NCI-H2081 treated with DMSO at 0.1 percent for 48 hours (cell line): ENCODE data around the gene SLC15A1.
"Not testable (repeated sequence)": the region's sequence is repeated elsewhere in the genome, so short reads cannot be mapped to it uniquely, and the experiment has no call there.

Source experiments
- DNase-seq: peaks from one replicate; lab custom pipeline; 2025; lab: John Stamatoyannopoulos, UW

The SLC15A1 gene

GRCh38 chr13:98781470-98781869 is 29.0 kb upstream of the SLC15A1 start:
- DNase-seq = no peak

DNA sequence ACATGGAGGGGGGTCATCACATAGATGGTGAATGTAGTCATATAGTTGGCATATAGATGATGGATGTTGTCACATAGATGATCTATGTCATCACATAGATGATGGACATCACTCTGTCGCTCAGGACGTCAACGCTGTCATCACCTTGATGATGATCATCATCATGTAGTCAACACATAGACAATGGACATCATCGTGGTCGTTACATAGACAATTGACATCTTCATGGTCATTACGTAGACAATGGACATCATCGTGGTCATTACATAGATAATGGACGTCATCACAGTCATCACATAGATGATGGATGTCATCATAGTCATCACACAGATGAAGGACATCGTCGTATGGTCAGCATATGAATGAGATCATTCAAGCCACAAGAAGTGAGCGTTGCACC is 28.6 kb upstream of the SLC15A1 start:
- no peak for DNase-seq

DNA sequence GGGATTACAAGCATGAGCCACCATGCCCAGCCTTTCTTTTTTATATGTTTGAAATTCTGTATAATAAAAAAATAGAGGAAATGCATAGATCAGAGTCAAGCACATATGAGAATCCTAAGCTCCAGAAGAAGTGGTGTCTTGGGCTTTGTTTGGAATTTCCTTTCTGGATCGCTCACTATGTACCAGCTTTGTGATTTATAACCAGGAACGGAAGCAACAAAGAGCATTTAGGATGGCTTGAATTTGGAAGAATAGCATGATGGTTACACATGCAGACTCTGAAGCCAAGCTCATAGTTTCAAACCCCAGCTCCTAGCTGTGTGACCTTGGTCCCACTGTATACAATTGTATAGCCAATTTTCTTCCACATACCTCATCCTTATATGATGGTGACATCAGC is 28.0 kb upstream of the SLC15A1 start:
- no peak for DNase-seq

DNA sequence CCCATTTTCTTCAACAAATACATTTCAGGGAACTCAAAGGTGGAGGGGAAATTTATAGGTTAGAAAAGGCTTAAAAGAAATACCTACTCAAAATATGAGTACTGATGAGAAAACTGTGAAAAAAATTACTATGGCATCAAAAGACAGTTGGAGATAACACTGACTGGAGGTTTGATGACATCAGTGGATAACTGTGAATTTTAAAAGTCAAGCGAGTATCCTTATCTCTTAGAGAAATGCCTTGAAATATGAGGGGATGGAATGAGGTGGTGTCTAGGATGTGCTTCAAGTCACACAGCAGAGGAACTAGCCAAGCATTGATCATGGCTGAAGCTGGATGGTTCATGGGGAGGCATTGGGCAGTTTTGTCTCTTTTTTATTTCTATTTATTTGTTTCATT is 27.2 kb upstream of the SLC15A1 start:
- DNase-seq = no peak

GRCh38 chr13:98778749-98779148 is 26.3 kb upstream of the SLC15A1 start:
- no peak for DNase-seq

GRCh38 chr13:98776644-98777043 is 24.2 kb upstream of the SLC15A1 start:
- no peak for DNase-seq

- DNase-seq = no peak
Observed at GRCh38 chr13:98775844-98776598, 23.5 kb upstream of the SLC15A1 start.

- DNase-seq = no peak
Observed at GRCh38 chr13:98775386-98775785, 22.9 kb upstream of the SLC15A1 start.

DNA sequence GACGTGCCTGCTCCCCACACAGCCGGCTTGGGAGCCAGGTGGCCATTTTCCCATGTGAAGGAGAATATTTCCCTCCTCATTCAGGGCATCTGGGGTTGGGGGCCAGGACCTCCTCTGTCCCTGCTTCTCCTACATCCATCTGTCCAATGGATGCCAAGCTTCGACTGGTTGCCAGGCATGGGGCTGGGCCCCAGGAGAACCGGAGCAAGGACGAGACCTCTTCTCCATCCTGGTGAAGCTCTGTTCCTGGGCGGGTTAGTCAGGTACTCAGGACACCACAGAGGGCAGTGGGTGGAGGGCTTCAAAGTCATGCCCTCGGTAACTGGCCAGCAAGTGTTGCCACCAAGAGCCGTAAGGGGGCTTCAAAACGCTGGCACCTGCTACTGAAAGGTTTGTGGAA is 22.3 kb upstream of the SLC15A1 start:
- no peak for DNase-seq

DNA sequence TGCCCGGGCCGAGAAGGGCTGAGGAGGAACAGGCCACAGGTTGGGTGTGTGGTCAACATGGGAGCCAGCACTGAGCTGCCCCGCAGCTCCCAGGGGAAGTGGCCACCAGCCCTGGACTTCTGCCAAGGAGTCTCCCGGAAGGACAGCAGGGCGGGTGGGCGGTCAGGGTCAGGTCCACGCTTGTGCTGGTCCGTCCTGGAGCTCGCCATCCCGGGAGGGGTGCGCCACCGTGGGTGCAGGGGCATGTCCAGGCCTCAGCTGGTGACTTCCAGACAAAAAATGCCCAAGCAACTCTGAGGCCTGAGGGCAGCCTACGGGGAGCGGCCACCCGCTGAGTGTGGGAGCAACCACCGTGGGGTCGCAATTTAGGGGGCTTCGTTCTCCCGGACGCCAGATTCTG is 21.4 kb upstream of the SLC15A1 start:
- no peak for DNase-seq

DNA sequence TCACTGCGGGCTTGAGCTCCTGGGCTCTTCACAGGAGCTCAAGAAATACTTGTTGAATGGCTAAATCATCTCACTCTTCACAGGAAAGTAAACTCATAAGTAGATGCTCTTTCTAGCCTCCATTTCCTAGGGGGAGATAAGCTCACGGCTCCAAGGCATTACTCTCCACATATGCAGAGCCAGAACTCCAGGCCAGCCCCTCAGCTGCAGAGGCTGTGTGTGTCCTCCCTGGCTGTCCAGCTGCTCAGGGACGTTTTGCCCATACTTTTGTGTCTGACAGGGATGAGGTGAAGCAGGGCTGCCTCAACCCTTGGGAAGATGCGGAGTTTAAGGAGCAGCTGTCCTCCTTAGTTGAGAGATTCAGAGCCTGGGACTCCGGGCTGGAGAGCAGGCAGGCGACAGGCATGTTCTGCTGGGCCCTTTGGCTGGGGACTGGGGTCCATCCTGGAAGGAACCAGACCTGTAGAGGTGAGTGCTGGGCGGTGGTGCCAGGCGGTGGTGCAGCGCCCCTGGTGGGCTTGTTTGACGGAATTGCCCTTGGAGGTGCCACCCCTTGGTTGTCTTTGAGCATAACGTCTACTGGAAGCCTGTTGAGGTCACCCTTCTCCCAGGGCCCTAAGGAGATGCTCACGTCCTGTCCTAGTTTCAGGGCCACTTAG is 20.5 kb upstream of the SLC15A1 start:
- DNase-seq = no peak

GRCh38 chr13:98771838-98772611 is 19.6 kb upstream of the SLC15A1 start:
- no peak for DNase-seq

GRCh38 chr13:98769736-98770135 is 17.3 kb upstream of the SLC15A1 start:
- DNase-seq = no peak

DNA sequence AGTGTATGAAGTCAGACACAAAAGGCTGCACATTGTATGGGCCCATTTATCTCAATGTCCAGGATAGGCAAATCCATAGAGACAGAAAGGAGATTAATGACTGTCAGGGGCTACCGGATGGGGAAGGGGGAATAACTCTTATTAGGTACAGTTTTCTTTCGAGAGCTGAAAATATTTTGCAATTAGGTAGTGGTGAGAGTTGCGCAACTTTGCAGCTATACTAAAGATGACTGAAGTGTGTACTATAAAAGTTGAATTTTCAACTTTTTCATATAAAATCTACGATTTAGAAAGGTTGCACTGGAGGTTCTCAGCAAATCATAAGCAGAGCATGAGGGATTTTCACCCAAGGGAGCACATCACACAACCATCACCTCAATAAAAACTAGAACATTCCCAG is 16.1 kb upstream of the SLC15A1 start:
- DNase-seq = no peak

- no peak for DNase-seq
Observed at GRCh38 chr13:98766697-98767096, 14.2 kb upstream of the SLC15A1 start.

GRCh38 chr13:98765996-98766519 is 13.6 kb upstream of the SLC15A1 start:
- no peak for DNase-seq

GRCh38 chr13:98761986-98762616 is 9.6 kb upstream of the SLC15A1 start:
- no peak for DNase-seq

DNA sequence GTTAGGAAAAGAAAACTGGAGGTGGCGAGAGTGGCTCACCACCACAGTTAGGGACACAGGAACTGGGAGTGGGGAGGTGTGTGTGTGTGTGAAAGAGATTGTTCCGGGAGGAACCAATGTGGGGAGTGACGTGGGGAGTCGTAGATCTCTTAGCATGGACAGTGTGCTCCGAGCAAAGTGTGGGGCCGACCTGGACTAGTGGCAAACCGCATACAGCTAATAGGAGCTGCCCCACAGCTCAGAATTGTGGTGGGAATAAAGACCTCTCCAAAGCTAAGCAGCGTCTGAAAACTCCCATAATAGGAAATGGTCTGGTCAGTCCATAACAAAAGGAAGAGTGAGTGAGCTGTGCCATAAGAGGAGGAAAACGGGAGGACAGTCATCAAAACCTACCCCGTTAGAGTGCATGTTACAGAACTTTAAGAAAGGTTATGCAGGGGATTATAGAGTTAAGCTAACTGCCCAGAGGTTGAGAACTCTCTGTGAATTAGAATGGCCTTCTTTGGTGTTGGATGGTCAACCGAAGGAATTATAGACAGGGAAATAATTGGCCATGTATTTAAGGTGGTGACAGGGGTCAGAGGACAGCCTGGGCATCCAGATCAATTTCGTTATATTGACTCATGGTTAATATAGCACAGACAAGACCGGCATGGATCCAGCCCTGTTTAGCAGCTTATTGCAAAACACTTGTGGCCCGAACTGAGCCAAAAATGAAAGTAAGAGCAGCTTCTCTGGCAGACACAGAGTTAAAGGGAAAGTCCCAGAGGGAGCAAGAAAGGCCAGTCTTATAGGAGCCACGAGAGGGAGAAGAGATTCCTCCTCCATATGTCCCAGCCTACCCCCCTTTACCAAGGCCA is 8.9 kb upstream of the SLC15A1 start:
- no peak for DNase-seq

- DNase-seq = no peak
Observed at GRCh38 chr13:98755729-98756128, 3.3 kb upstream of the SLC15A1 start.

DNA sequence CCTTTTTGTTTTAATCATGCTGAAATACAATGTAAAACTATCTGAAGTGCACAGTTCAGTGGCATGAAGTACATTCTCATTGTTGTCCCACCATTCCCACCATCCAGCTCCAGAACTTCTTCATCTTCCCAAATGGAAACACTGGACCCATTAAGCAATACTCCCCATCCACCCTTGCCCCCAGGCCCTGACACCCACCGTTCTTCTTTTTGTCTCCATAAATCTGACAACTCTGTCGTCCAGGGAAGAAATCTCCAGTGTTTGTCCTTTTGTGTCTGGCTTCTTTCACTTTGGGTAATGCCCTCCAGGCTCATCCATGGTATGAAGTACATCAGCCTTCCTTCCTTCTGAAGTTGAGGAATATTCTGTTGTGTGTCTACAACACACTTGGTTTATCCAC is 2.6 kb upstream of the SLC15A1 start:
- no peak for DNase-seq

DNA sequence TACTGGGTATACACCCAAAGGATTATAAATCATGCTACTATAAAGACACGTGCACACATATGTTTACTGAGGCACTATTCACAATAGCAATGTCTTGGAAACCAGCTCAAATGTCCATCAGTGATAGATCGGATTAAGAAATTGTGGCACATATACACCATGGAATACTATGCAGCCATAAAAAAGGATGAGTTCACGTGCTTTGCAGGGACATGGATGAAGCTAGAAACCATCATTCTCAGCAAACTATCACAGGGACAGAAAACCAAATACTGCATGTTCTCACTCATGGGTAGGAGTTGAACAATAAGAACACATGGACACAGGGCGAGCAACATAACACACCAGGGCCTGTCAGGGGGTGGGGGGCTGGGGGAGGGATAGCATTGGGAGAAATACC is 2.0 kb upstream of the SLC15A1 start:
- not testable (repeated sequence) for DNase-seq
